Activated naive CD4-positive, alpha-beta T cell treated with anti-CD3 and anti-CD28 coated beads, Interleukin-2, amount 50 U/mL, for 72 hours (primary cell): ENCODE data around the gene SLU7. TPM values are rescaled to one million over a fixed set of nuclear protein-coding genes. Genes with fewer than 3 reads are reported as not detected.

Experiments
- ATAC-seq, 2 donors: fragments of 150-1000 bp; cut with Tn5 transposase; 2 replicates each; pipeline ENCODE4 v1.10.0; 2021; ENCODE audit warnings: mild to moderate bottlenecking in 2 of 2, moderate library complexity in 2 of 2
- DNase-seq, 2 donors: peaks; one replicate each; pipeline ENCODE4 v3.0.0; 2021 to 2022; ENCODE audit warnings: low spot score in 2 of 2
- H3K27ac Mint-ChIP-seq, 2 donors: one replicate each; pipeline ENCODE4 v1.8.0; 2022; ENCODE audit warnings: mild to moderate bottlenecking in 2 of 2, mixed read lengths in 2 of 2
- H3K36me3 Mint-ChIP-seq, 2 donors: one replicate each; pipeline ENCODE4 v1.8.0; 2022; ENCODE audit warnings: mixed read lengths in 2 of 2
- H3K9me3 Mint-ChIP-seq, 2 donors: one replicate each; pipeline ENCODE4 v1.8.0; 2022; ENCODE audit warnings: mixed read lengths in 2 of 2
- total RNA-seq, 2 donors: library from RNA; stranded (reverse); gene quantifications; one replicate each; pipeline ENCODE4 v1.2.3, GENCODE V29; 2022

The SLU7 gene
- total RNA-seq, 2 donors from 2014 or later: 36.5 to 53.5 TPM

DNA sequence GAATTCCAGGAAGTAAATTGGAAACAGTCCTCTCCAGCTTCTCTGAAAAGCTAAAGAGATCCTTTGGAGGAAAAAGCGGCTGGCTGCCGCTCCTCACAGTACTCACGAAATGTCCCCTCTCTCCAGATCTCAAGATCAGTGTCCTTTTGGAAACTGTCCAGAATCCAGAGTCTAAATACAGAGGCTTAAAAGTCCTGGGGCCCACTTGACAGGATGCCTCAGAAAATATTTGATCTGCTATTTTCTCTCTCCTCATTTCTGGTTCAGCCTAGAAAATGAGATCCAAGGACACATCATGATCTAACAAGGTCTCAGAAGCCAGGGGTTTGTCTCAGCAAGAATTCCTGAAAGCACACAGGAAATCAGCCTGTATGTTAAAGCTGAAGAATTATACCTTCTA, 55.7 kb downstream of the SLU7 start:
- ATAC-seq: no peak
- no peaks in the 10 kb centered on the region for H3K9me3 Mint-ChIP-seq
- H3K27ac Mint-ChIP-seq: no peak overlapping the region
- H3K36me3 Mint-ChIP-seq: no peaks in the 10 kb centered on the region
- DNase-seq: no peak

DNA sequence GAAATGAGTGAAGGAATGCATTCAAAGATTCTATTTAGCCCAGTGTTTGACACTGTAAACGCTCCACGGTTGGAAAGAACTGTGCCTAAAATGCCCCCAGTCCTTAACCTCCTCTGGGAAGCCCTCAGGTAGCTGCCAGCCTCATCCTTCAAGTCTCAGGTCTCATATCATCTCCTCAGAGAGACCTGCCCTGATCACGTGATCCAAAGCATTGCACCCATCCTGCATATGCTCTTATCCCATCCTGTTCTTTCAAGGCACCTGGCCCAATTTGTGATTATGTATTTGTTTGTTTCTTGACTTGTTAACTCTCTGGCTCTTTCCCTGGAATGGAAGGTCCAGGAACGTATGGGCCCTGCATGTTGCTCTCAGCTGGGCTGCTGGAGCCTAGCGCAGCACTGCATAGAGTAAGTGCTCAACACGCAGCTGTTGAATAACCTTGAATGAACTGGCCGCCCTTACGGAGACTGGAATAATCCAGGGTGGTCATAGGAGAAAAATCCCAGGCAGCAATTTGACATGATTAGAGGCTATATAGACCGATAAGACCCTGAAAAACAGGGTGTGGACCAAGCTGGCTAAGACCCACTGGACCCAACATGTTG, 57.2 kb downstream of the SLU7 start:
- H3K9me3 Mint-ChIP-seq: no peaks in the 10 kb centered on the region
- DNase-seq (no peak), ATAC-seq (no peak)
- H3K36me3 Mint-ChIP-seq: no peaks in the 10 kb centered on the region
- H3K27ac Mint-ChIP-seq: no peak overlapping the region

GRCh38 chr5:160360310-160360709, 58.6 kb downstream of the SLU7 start:
- ATAC-seq (no peak), DNase-seq (no peak)
- Mint-ChIP-seq H3K36me3 (no peaks in the 10 kb centered on the region), H3K9me3 (no peaks in the 10 kb centered on the region), H3K27ac (no peak overlapping the region)

DNA sequence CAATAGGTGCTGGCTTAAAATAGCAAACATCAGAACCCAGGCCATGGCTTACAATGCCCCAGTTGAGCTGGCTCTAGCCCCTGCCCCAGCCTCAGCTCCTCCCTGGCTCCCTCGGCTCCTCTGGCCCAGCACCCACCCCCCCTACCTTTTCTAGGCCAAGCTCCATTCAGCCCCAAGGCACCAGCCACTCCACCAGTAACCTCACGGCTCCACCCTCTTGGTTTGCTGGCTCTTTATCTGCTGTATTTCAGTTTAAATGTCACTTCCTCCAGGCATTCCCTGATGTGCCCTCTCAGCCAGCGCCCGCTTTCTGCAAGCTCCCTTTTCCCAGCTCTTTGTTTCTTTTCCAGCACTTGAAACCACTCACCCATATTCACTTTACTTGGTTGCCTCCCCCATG, 59.1 kb downstream of the SLU7 start:
- no peak overlapping the region for H3K27ac Mint-ChIP-seq
- no peak for DNase-seq
- no peak for ATAC-seq
- no peaks in the 10 kb centered on the region for H3K36me3 Mint-ChIP-seq
- no peaks in the 10 kb centered on the region for H3K9me3 Mint-ChIP-seq

GRCh38 chr5:160359242-160359641, 59.6 kb downstream of the SLU7 start:
- H3K9me3 Mint-ChIP-seq: no peaks in the 10 kb centered on the region
- H3K27ac Mint-ChIP-seq: no peak overlapping the region
- no peak for ATAC-seq
- no peak for DNase-seq
- H3K36me3 Mint-ChIP-seq: no peaks in the 10 kb centered on the region

GRCh38 chr5:160357861-160358411, 60.9 kb downstream of the SLU7 start:
- Mint-ChIP-seq H3K9me3 (no peaks in the 10 kb centered on the region), H3K36me3 (no peaks in the 10 kb centered on the region), H3K27ac (no peak overlapping the region)
- ATAC-seq: no peak
- no peak for DNase-seq

DNA sequence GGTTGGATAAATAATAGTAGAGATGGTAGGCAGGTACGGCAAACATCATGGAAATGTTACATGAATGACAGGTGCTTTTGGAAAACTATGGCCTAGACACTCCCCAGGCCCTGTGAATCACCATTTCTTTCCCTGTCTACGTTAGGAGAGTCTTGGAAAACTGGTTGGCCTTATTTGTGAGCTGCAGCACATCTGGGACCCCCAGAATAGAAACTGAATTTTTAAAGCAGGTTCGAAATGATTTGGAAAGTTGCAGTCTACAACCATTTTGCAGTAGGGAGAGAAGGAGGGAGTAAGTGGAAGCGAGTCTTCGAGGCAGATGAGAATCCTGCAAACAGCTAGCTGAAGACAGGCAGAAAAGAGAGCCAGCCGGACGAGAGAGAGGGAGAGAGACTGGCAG, 61.5 kb downstream of the SLU7 start:
- no peak for ATAC-seq
- H3K36me3 Mint-ChIP-seq: no peaks in the 10 kb centered on the region
- no peak for DNase-seq
- H3K9me3 Mint-ChIP-seq: no peaks in the 10 kb centered on the region
- no peak overlapping the region for H3K27ac Mint-ChIP-seq

GRCh38 chr5:160356550-160357347, 62.1 kb downstream of the SLU7 start:
- H3K27ac Mint-ChIP-seq: no peak overlapping the region
- no peak for ATAC-seq

GRCh38 chr5:160354666-160355065, 64.2 kb downstream of the SLU7 start:
- no peaks in the 10 kb centered on the region for H3K9me3 Mint-ChIP-seq
- H3K27ac Mint-ChIP-seq: no peak overlapping the region

More at GRCh38 chr5:160356550-160357347, 62.1 kb downstream of the SLU7 start:
- Mint-ChIP-seq H3K9me3 (no peaks in the 10 kb centered on the region), H3K36me3 (no peaks in the 10 kb centered on the region)
- DNase-seq: no peak

DNA sequence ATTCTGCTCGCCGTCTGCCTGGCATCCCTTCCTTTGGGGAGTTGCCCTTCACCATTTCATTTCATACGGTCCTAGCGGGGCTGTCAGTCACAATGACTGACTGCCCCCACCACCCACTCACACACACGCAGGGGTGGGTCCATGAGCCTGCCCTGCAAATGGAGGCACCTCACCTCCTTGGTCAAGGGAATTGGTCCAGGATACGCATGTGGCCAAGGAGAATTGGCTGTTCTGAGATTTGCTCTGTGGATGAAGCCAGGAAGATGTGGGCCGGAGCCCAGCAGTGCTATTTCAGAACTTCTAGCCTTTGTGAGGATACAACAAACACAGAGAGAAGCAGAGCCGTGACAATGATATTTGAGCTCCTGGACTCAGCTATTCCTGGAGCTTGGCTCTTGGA, 65.5 kb downstream of the SLU7 start:
- ATAC-seq: no peak
- H3K27ac Mint-ChIP-seq: no peak overlapping the region
- no peak for DNase-seq
- H3K9me3 Mint-ChIP-seq: no peaks in the 10 kb centered on the region
- no peaks in the 10 kb centered on the region for H3K36me3 Mint-ChIP-seq

More at GRCh38 chr5:160354666-160355065, 64.2 kb downstream of the SLU7 start:
- ATAC-seq: no peak
- DNase-seq: no peak
- H3K36me3 Mint-ChIP-seq: no peaks in the 10 kb centered on the region

- no peak for ATAC-seq
- no peaks in the 10 kb centered on the region for H3K36me3 Mint-ChIP-seq
- H3K27ac Mint-ChIP-seq: no peak overlapping the region
- DNase-seq: no peak
- H3K9me3 Mint-ChIP-seq: no peaks in the 10 kb centered on the region
Observed at GRCh38 chr5:160352308-160352707, 66.6 kb downstream of the SLU7 start.

Other genes with a start within 250 kb of the SLU7 start
- gene FABP6, start 189.6 kb downstream of the SLU7 start, total RNA-seq: not detected
- under 1 TPM; 0.07 to 0.12 TPM for gene CCNJL, start 106.5 kb downstream of the SLU7 start, total RNA-seq
- gene C1QTNF2, start 48.5 kb downstream of the SLU7 start, total RNA-seq: not detected
- 1 to 10 TPM in 1 of 2 donors, under 1 TPM in 1; 0.82 to 1.1 TPM for gene FAM200C, start 19.0 kb downstream of the SLU7 start, total RNA-seq
- 100 to 1,000 TPM; 165 to 373 TPM for gene PTTG1, start 2.8 kb upstream of the SLU7 start, total RNA-seq